Neural cell (in vitro differentiated cells): ENCODE data around the gene TNFRSF12A. TPM values are rescaled to one million over a fixed set of nuclear protein-coding genes. Genes with fewer than 3 reads are reported as not detected.

Source experiments
- H2AFZ ChIP-seq: fragments of 200-600, 300-800 bp; sonication (generic), shearing (Covaris generic); 2 replicates; pipeline ENCODE4 v1.6.0; 2014; ENCODE audit warnings: low read depth, mild to moderate bottlenecking, antibody characterized with exemption, low read length, moderate library complexity
- H3F3A ChIP-seq: fragments of 200-600 bp; shearing (Covaris generic); 2 replicates; pipeline ENCODE4 v1.6.1; 2016; ENCODE audit warnings: mild to moderate bottlenecking, moderate library complexity, mixed read lengths, antibody characterized with exemption, low read length; ENCODE audit not compliant: insufficient read depth, poor library complexity, severe bottlenecking
- H3K27ac ChIP-seq: fragments of 200-600, 300-800 bp; sonication (generic), shearing (Covaris generic); 2 replicates; pipeline ENCODE4 v1.5.1; 2014; ENCODE audit warnings: mild to moderate bottlenecking, low read length, moderate library complexity
- H3K27me3 ChIP-seq: fragments of 300-800, 200-600 bp; sonication (generic), shearing (Covaris generic); 2 replicates; pipeline ENCODE4 v1.6.0; 2014; ENCODE audit warnings: mild to moderate bottlenecking, low read depth, low read length, moderate library complexity; ENCODE audit not compliant: insufficient read depth
- H3K36me3 ChIP-seq: fragments of 300-800, 200-600 bp; sonication (generic), shearing (Covaris generic); 2 replicates; pipeline ENCODE4 v1.5.1; 2014; ENCODE audit warnings: mild to moderate bottlenecking, antibody characterized with exemption, low read length, moderate library complexity; ENCODE audit not compliant: insufficient read depth
- H3K4me2 ChIP-seq: fragments of 300-800, 200-600 bp; sonication (generic), shearing (Covaris generic); 2 replicates; pipeline ENCODE4 v1.6.0; 2014; ENCODE audit warnings: mild to moderate bottlenecking, low read length
- H3K4me3 ChIP-seq: fragments of 300-800, 200-600 bp; sonication (generic), shearing (Covaris generic); 2 replicates; pipeline ENCODE4 v1.5.1; 2014; ENCODE audit warnings: mild to moderate bottlenecking, low read length, moderate library complexity
- H3K79me2 ChIP-seq: fragments of 200-600 bp; shearing (Covaris generic); replicated peaks from 2 replicates; pipeline ENCODE4 v1.6.0; 2014; ENCODE audit warnings: mild to moderate bottlenecking, low read length, moderate library complexity; ENCODE audit not compliant: insufficient read depth
- H3K9ac ChIP-seq: fragments of 300-800, 200-600 bp; sonication (generic), shearing (Covaris generic); 2 replicates; pipeline ENCODE4 v1.6.1; 2016; ENCODE audit warnings: mild to moderate bottlenecking, low read length, mixed read lengths
- H3K9me2 ChIP-seq: fragments of 200-600 bp; shearing (Covaris generic); 2 replicates; pipeline ENCODE4 v1.6.1; 2016; ENCODE audit warnings: mild to moderate bottlenecking, low read length, mixed read lengths; ENCODE audit not compliant: insufficient read depth
- H3K9me3 ChIP-seq: fragments of 200-600, 300-800 bp; sonication (generic), shearing (Covaris generic); 2 replicates; pipeline ENCODE4 v1.6.1; 2016; ENCODE audit warnings: mild to moderate bottlenecking, mixed run types, low read length, moderate library complexity, mixed read lengths
- H4K20me1 ChIP-seq: fragments of 200-600 bp; shearing (Covaris generic); 2 replicates; pipeline ENCODE4 v1.6.1; 2016; ENCODE audit warnings: mild to moderate bottlenecking, mixed run types; ENCODE audit not compliant: insufficient read depth
- CTCF ChIP-seq: fragments of 450-650 bp; IDR thresholded peaks from 2 replicates; pipeline ENCODE4 v1.5.1; 2014; ENCODE audit warnings: antibody characterized with exemption, mild to moderate bottlenecking, moderate library complexity; ENCODE audit not compliant: poor library complexity, severe bottlenecking
- EP300 ChIP-seq: fragments of 450-650 bp; conservative IDR thresholded peaks from 2 replicates; pipeline ENCODE4 v1.6.1; 2014; ENCODE audit warnings: antibody characterized with exemption, mild to moderate bottlenecking, moderate library complexity; ENCODE audit not compliant: poor library complexity, severe bottlenecking
- EZH2 ChIP-seq: fragments of 200-600, 300-800 bp; shearing (Covaris generic), sonication (generic); IDR thresholded peaks from 2 replicates; pipeline ENCODE4 v1.6.1; 2014; ENCODE audit warnings: antibody characterized with exemption, low read length, borderline replicate concordance, mild to moderate bottlenecking; ENCODE audit not compliant: insufficient read depth, poor library complexity, severe bottlenecking
- MXI1 ChIP-seq: fragments of 450-650 bp; conservative IDR thresholded peaks from 2 replicates; pipeline ENCODE4 v1.6.1; 2014; ENCODE audit warnings: antibody characterized with exemption, mild to moderate bottlenecking; ENCODE audit not compliant: poor library complexity, severe bottlenecking
- POLR2AphosphoS5 ChIP-seq: IDR thresholded peaks from 2 replicates; pipeline ENCODE4 v1.6.1; 2012
- RAD21 ChIP-seq: fragments of 450-650 bp; conservative IDR thresholded peaks from 2 replicates; pipeline ENCODE4 v1.6.1; 2014; ENCODE audit warnings: antibody characterized with exemption, mild to moderate bottlenecking, moderate library complexity
- SMC3 ChIP-seq: fragments of 450-650 bp; conservative IDR thresholded peaks from 2 replicates; pipeline ENCODE4 v1.6.1; 2014; ENCODE audit warnings: antibody characterized with exemption, mild to moderate bottlenecking, moderate library complexity; ENCODE audit not compliant: poor library complexity
- TAF1 ChIP-seq: IDR thresholded peaks from 2 replicates; pipeline ENCODE4 v1.6.1; 2012; ENCODE audit warnings: low read depth
- polyA plus RNA-seq: library from polyadenylated mRNA; depleted of rRNA; stranded (reverse); fragments of >200 nt; gene quantifications from 2 replicates; pipeline ENCODE4 v1.2.3, GENCODE V29; 2014
- TF ChIP-seq, protein P1 (sequence below): IDR thresholded peaks from 2 replicates; pipeline ENCODE4 v1.6.1; 2012; ENCODE audit warnings: borderline replicate concordance

The TNFRSF12A gene
- polyA plus RNA-seq, 1 donor from 2014 or later: 2.3 TPM

- no peaks in the 10 kb centered on the region for H3K9me2 ChIP-seq
- H3K79me2 ChIP-seq: no peaks in the 10 kb centered on the region
- no peak for TF ChIP-seq EZH2
- no peak for TF ChIP-seq CTCF
- no peak for TF ChIP-seq POLR2AphosphoS5
- TF ChIP-seq MXI1: no peak
- no peak for TF ChIP-seq SMC3
- no peak for TF ChIP-seq RAD21
- TF ChIP-seq TAF1: no peak
- TF ChIP-seq EP300: no peak
- TF ChIP-seq, protein P1, sequence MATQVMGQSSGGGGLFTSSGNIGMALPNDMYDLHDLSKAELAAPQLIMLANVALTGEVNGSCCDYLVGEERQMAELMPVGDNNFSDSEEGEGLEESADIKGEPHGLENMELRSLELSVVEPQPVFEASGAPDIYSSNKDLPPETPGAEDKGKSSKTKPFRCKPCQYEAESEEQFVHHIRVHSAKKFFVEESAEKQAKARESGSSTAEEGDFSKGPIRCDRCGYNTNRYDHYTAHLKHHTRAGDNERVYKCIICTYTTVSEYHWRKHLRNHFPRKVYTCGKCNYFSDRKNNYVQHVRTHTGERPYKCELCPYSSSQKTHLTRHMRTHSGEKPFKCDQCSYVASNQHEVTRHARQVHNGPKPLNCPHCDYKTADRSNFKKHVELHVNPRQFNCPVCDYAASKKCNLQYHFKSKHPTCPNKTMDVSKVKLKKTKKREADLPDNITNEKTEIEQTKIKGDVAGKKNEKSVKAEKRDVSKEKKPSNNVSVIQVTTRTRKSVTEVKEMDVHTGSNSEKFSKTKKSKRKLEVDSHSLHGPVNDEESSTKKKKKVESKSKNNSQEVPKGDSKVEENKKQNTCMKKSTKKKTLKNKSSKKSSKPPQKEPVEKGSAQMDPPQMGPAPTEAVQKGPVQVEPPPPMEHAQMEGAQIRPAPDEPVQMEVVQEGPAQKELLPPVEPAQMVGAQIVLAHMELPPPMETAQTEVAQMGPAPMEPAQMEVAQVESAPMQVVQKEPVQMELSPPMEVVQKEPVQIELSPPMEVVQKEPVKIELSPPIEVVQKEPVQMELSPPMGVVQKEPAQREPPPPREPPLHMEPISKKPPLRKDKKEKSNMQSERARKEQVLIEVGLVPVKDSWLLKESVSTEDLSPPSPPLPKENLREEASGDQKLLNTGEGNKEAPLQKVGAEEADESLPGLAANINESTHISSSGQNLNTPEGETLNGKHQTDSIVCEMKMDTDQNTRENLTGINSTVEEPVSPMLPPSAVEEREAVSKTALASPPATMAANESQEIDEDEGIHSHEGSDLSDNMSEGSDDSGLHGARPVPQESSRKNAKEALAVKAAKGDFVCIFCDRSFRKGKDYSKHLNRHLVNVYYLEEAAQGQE: no peak
- H3K9me3 ChIP-seq: no peaks in the 10 kb centered on the region
- H4K20me1 ChIP-seq: no peaks in the 10 kb centered on the region
- no peaks in the 10 kb centered on the region for H3K36me3 ChIP-seq
- peaks cover 79% of the 10 kb centered on the region for H3K27me3 ChIP-seq
- no peak overlapping the region for H3K27ac ChIP-seq
- no peak overlapping the region for H3K4me3 ChIP-seq
- no peak overlapping the region for H3K9ac ChIP-seq
- H2AFZ ChIP-seq: no peak overlapping the region
- H3K4me2 ChIP-seq: no peak overlapping the region
- no peaks in the 10 kb centered on the region for H3F3A ChIP-seq
Measured at GRCh38 chr16:3042376-3042775, 22.2 kb downstream of the TNFRSF12A start.

DNA sequence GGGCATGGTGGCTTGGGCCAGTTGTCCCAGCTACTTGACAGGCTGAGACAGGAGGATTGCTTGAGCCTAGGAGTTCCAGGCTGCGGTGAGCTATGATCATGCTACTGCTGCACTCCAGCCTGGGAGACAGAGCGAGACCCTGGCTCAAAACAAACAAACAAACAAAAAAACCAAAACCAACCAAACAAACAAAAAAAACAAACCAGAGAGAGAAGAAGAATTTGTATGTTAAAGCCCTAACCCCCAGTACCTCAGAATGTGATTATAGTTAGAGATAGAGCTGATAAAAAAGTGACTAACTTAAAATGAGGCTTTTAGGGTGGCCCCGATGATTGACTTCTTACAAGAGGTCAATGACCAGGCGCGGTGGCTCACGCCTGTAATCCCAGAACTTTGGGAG, 24.5 kb downstream of the TNFRSF12A start:
- Histone ChIP-seq H3K9ac (no peak overlapping the region), H3K36me3 (no peaks in the 10 kb centered on the region), H3K79me2 (no peaks in the 10 kb centered on the region), H4K20me1 (no peaks in the 10 kb centered on the region), H3K4me2 (no peak overlapping the region), H3K27ac (no peak overlapping the region), H3F3A (no peaks in the 10 kb centered on the region), H3K4me3 (no peak overlapping the region), H3K9me2 (no peaks in the 10 kb centered on the region), H3K9me3 (no peaks in the 10 kb centered on the region), H3K27me3 (peaks cover 80% of the 10 kb centered on the region), H2AFZ (no peak overlapping the region)
- no peak for TF ChIP-seq EZH2
- no peak for TF ChIP-seq RAD21
- no peak for TF ChIP-seq SMC3
- TF ChIP-seq POLR2AphosphoS5: no peak
- TF ChIP-seq MXI1: no peak
- no peak for TF ChIP-seq EP300
- no peak for TF ChIP-seq TAF1
- TF ChIP-seq, protein P1: no peak
- no peak for TF ChIP-seq CTCF
